Sciatic nerve (tissue), 2 donors: Measurements from ENCODE around the gene LY6G5C. TPM values are rescaled to one million over a fixed set of nuclear protein-coding genes. Genes with fewer than 3 reads are reported as not detected.
"Not testable (repeated sequence)": the region's sequence is repeated elsewhere in the genome, so short reads cannot be mapped to it uniquely, and the experiment has no call there.

Experiments used
- ATAC-seq: fragments of 200-7000 bp; cut with Tn5 transposase; one replicate; pipeline ENCODE4 v1.9.1; 2020; ENCODE audit warnings: mild to moderate bottlenecking, moderate library complexity
- DNase-seq: peaks from one replicate; pipeline ENCODE4 v3.0.0-alpha.2; 2020; ENCODE audit warnings: low spot score
- intact Hi-C: fragments of 100-400 bp; cut with DNase I; formaldehyde crosslinking; loops from one replicate; pipeline ENCODE4 v1.14.2; 2022
- total RNA-seq: library from RNA; stranded (reverse); fragmentation: NEBNext Ultra II Directional; extraction: Animal tissue kit (Norgen Biotek cat#: 25700); gene quantifications from one replicate; pipeline ENCODE4 v1.2.1, GENCODE V29; 2021
- donor health status: DM: no; HTN: no; CAD: no.
- donor health status: DM: no; HTN: no; CAD: no.

LY6G5C gene
- total RNA-seq, 1 donor from 2014 or later = 2.1 TPM

GRCh38 chr6:31718265-31718664, 37.4 kb upstream of the LY6G5C start:
- DNase-seq (no peak), ATAC-seq (no peak)
- intact Hi-C loops = no loop called here

DNA sequence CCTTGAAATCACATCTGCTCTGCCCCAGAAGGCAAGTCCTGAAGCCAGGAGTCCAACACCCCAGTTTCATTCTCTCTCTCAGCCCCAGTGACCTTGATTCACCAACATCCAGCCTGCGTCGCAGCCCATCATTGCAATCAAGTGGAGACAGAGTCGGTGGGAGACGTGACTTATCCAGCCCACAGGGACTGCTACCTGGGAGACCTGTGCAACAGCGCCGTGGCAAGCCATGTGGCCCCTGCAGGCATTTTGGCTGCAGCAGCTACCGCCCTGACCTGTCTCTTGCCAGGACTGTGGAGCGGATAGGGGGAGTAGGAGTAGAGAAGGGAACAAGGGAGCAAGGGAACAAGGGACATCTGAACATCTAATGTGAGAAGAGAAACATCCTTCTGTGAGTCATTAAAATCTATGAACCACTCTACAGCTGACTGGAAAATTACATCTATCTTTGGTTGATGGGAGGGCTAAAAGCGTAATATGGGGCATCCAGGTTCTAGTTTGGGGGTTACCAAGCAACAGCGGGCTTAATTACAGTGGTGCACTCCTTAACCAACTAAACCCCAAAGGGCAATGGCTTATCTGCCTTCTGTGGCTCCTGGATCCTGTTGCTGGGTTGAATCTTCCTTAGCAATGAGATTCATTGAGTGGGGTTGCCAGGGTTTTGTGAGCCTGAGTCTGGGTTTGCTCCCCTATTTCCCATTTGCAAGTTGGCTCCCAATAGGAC, 36.8 kb upstream of the LY6G5C start:
- ATAC-seq = no peak
- no peak for DNase-seq
- intact Hi-C loops = no loop called here

GRCh38 chr6:31715022-31715958, 34.4 kb upstream of the LY6G5C start, which contains the start of gene LY6G6D:
TSS of gene LY6G6D (plus strand) at chr6:31715348. CDS start at chr6:31715356, 8 bp downstream.
- intact Hi-C loops = no loop called here
- DNase-seq (no peak), ATAC-seq (no peak)

DNA sequence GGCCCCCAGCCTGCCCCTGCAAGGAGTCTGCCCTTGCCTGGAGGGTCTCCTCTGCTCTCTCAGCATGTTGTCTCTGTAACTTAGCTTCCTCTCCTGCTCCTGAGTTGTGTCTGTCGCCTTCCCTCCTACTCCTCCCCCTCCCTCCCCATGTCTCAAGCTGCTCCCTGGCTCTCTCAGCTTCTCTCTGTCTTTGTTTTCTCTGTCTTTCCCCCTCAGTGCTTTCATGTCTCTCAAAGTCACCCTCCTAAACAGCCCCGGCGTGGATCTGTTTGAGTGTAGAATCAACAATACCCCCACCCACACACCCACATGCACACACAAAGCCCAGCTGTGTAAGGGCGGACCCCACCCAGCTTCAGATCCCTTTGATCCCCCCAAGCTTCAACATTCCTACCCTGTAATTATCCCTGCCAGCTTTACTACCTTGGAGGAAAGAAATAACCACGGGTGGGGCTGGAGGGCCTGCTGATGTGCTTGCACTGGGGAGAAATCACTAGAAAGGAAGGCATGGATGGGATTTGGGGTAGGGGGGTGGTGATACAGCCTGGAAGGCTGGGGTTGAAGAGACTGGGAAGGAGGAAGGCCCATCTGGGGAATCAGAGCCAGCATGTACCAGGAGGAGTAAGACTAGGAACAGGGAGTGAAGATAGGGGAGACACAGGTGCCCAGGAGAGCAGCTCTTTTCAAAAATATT, 33.3 kb upstream of the LY6G5C start:
- intact Hi-C loops = no loop called here
- no peak for ATAC-seq

GRCh38 chr6:31713465-31713864, 32.6 kb upstream of the LY6G5C start:
- intact Hi-C loops = no loop called here

More for the DNA sequence above, 33.3 kb upstream of the LY6G5C start:
- DNase-seq = no peak

GRCh38 chr6:31712296-31712695, 31.4 kb upstream of the LY6G5C start:
- ATAC-seq (peak; percentile 53), DNase-seq (no peak)
- intact Hi-C loops = no loop called here

More at GRCh38 chr6:31713465-31713864, 32.6 kb upstream of the LY6G5C start:
- no peak for DNase-seq
- no peak for ATAC-seq

DNA sequence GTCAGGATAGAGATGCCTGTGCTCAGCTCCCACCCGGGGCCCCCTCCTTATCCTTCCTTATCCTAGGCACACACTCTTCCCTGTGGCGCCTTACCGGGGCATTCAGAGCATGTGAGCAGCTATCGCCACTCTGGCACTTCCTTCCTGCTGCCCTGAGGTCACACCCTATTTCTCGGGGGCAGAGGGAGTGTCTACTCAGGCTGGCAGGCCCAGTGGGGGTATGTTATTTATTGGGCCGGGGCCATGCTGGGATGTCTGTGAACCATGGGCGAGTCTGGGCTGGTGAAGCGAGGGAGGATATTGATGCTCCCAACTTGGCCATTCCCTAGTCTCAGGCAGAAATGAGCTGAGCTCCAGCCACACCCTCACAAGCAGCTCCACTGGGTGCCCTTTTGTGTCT, 30.4 kb upstream of the LY6G5C start:
- ATAC-seq (peak; percentile 7), DNase-seq (no peak)
- intact Hi-C loops = no loop called here

GRCh38 chr6:31710523-31711219, 29.8 kb upstream of the LY6G5C start:
- no peak for DNase-seq
- intact Hi-C loops = no loop called here
- no peak for ATAC-seq

- DNase-seq, intact Hi-C loops, ATAC-seq: not testable (repeated sequence)
These were observed 28.3 kb upstream of the LY6G5C start for GRCh38 chr6:31709157-31709556.

DNA sequence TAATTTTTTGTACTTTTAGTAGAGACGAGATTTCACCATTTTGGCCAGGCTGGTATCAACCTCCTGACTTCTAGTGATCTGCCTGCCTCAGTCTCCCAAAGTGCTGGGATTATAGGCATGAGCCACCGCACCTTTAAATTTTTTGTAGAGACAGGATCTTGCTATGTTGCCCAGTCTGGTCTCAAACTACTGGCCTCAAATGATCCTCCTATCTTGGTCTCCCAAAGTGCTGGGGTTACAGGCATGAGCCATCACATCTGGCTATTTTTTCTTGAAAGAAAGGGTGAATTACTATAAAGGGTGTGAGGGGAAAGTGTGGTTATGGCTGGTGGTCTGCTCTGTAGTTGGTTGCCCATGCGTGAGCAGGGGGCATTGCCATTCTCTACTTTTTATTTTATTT, 27.4 kb upstream of the LY6G5C start:
- DNase-seq (no peak), ATAC-seq (no peak)
- intact Hi-C loops = no loop called here

- ATAC-seq (no peak), DNase-seq (no peak)
- intact Hi-C loops = no loop called here
These were observed 26.8 kb upstream of the LY6G5C start for GRCh38 chr6:31707701-31708100.

DNA sequence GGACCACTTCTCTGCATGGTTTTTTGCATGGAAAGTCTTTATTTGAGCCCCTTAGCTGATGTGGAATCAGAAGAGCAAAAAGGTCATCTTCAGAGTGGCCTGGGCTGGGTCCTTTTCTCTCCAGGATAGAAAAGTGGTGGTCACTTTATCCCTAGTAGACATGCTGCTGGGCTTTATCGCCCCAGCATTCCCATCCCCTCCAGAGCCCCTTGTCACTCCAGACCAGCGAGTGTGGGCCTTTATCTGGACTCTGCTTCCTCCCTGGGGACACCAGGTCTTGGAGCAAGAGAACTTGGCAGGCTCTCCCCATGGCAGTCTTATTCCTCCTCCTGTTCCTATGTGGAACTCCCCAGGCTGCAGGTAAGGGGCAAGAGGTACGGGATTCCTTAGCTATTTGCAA, 25.7 kb upstream of the LY6G5C start, which contains the start of gene LY6G6F:
Gene LY6G6F (plus strand): TSS at position 268 of the 400 bp plus-strand sequence. CDS start 41 bp downstream, at position 309.
- intact Hi-C loops = no loop called here
- ATAC-seq = no peak

GRCh38 chr6:31705931-31706330, 25.1 kb upstream of the LY6G5C start:
- DNase-seq (no peak), ATAC-seq (no peak)
- intact Hi-C loops = no loop called here

More for the DNA sequence above, 25.7 kb upstream of the LY6G5C start, which contains the start of gene LY6G6F:
- no peak for DNase-seq

- ATAC-seq = peak; percentile 99
- DNase-seq = peak; percentile 99
- intact Hi-C loops = no loop called here
These were observed 22.2 kb upstream of the LY6G5C start, which contains the start of gene ABHD16A for GRCh38 chr6:31702819-31703716. TSS of gene ABHD16A (minus strand) at chr6:31703324. CDS start at chr6:31703281, 43 bp downstream.

- ATAC-seq = peak; percentile 11
- intact Hi-C loops = no loop called here
- no peak for DNase-seq
These were observed 21.5 kb upstream of the LY6G5C start for GRCh38 chr6:31702405-31702818.

GRCh38 chr6:31701666-31702404, 21.0 kb upstream of the LY6G5C start:
- intact Hi-C loops = no loop called here
- DNase-seq (no peak), ATAC-seq (peak; percentile 1)
